HepG2 (cell line): ENCODE results near the gene ABHD17A. TPM values are rescaled to one million over a fixed set of nuclear protein-coding genes. Genes with fewer than 3 reads are reported as not detected.

Source experiments
- CBX2 ChIP-seq, 2 experiments: fragments of 200-600 bp in 1 of 2; sonication (generic); formaldehyde crosslinking in 1 of 2; IDR thresholded peaks; 2 replicates each; pipeline versions ENCODE4 v1.7.0 to v1.8.1; 2018 to 2022; ENCODE audit warnings: low read depth in 2 of 2, low read length in 1 of 2, mild to moderate bottlenecking in 1 of 2, missing genetic modification reagents in 1 of 2
- EEA1 ChIP-seq: sonication (generic); formaldehyde crosslinking; IDR thresholded peaks from 2 replicates; pipeline ENCODE4 v1.5.1; 2020; ENCODE audit warnings: mild to moderate bottlenecking, missing genetic modification reagents, borderline replicate concordance
- ETV5 ChIP-seq: IDR thresholded peaks from 2 replicates; pipeline ENCODE4 v1.6.1; 2018; ENCODE audit warnings: missing biosample characterization, missing genetic modification reagents, inconsistent platforms, borderline replicate concordance
- HIVEP1 ChIP-seq: sonication (generic); formaldehyde crosslinking; IDR thresholded peaks from 2 replicates; pipeline ENCODE4 v1.4.0; 2020; ENCODE audit warnings: mild to moderate bottlenecking, missing genetic modification reagents
- JUND ChIP-seq: sonication (generic); formaldehyde crosslinking; IDR thresholded peaks from 2 replicates; pipeline ENCODE4 v1.8.0; 2022; ENCODE audit warnings: mild to moderate bottlenecking, missing genetic modification reagents
- KLF13 ChIP-seq: sonication (generic); formaldehyde crosslinking; IDR thresholded peaks from 2 replicates; pipeline ENCODE4 v1.4.0; 2020; ENCODE audit warnings: mild to moderate bottlenecking, missing genetic modification reagents
- KMT2A ChIP-seq: sonication (generic); formaldehyde crosslinking; IDR thresholded peaks from 2 replicates; pipeline ENCODE4 v1.4.0; 2020; ENCODE audit warnings: missing genetic modification reagents
- NFKBIZ ChIP-seq: IDR thresholded peaks from 2 replicates; pipeline ENCODE4 v1.6.1; 2018; ENCODE audit warnings: missing genetic modification reagents, missing compliant biosample characterization
- SIN3A ChIP-seq: IDR thresholded peaks from 2 replicates; pipeline ENCODE4 v1.6.1; 2011; ENCODE audit warnings: low read depth, mild to moderate bottlenecking, control low read depth, low read length, borderline replicate concordance
- SMYD3 ChIP-seq: sonication (generic); formaldehyde crosslinking; IDR thresholded peaks from 2 replicates; pipeline ENCODE4 v1.8.1; 2023; ENCODE audit warnings: mild to moderate bottlenecking, missing genetic modification reagents
- SOX13 ChIP-seq, 3 experiments: fragments of 450-650 bp in 1 of 3; sonication (generic) in 1 of 3; formaldehyde crosslinking in 1 of 3; IDR thresholded peaks in 2 of 3; conservative IDR thresholded peaks in 1 of 3; 2 replicates each; pipeline versions ENCODE4 v1.5.0 to v1.6.1; 2016 to 2020; ENCODE audit warnings: antibody characterized with exemption in 1 of 3, mild to moderate bottlenecking in 1 of 3, missing compliant biosample characterization in 1 of 3, missing genetic modification reagents in 1 of 3, moderate library complexity in 1 of 3
- ZBTB38 ChIP-seq: sonication (generic); formaldehyde crosslinking; IDR thresholded peaks from 2 replicates; pipeline ENCODE4 v1.5.1; 2020; ENCODE audit warnings: mild to moderate bottlenecking, missing genetic modification reagents
- ZKSCAN8 ChIP-seq: IDR thresholded peaks from 2 replicates; pipeline ENCODE4 v1.6.1; 2016; ENCODE audit warnings: borderline replicate concordance, missing genetic modification reagents, missing compliant biosample characterization
- ZNF468 ChIP-seq: sonication (generic); formaldehyde crosslinking; IDR thresholded peaks from 2 replicates; pipeline ENCODE4 v1.8.0; 2022; ENCODE audit warnings: mild to moderate bottlenecking, moderate library complexity, missing genetic modification reagents
- ZNF510 ChIP-seq: sonication (generic); formaldehyde crosslinking; IDR thresholded peaks from 2 replicates; pipeline ENCODE4 v1.4.0; 2020; ENCODE audit warnings: low read depth, mild to moderate bottlenecking, missing genetic modification reagents
- ZNF558 ChIP-seq: sonication (generic); formaldehyde crosslinking; IDR thresholded peaks from 2 replicates; pipeline ENCODE4 v1.9.0; 2022; ENCODE audit warnings: mild to moderate bottlenecking, missing genetic modification reagents, borderline replicate concordance
- ZNF737 ChIP-seq: sonication (generic); formaldehyde crosslinking; IDR thresholded peaks from 2 replicates; pipeline ENCODE4 v1.5.0; 2020; ENCODE audit warnings: missing genetic modification reagents, mild to moderate bottlenecking, borderline replicate concordance
- ZNF780A ChIP-seq: sonication (generic); formaldehyde crosslinking; IDR thresholded peaks from 2 replicates; pipeline ENCODE4 v1.8.0; 2022; ENCODE audit warnings: mild to moderate bottlenecking, missing genetic modification reagents, moderate library complexity
- polyA plus RNA-seq, 8 experiments: library from polyadenylated mRNA; depleted of rRNA in 3 of 8; stranded (reverse) in 7 of 8; unstranded in 1 of 8; fragments of >200 nt; fragmentation: Illumina TruSeq in 4 of 8; extraction: Trizol in 4 of 8; gene quantifications; 2 replicates each; pipeline versions ENCODE4 v1.2.1 to v1.2.3, GENCODE V29; 2011 to 2016; ENCODE audit warnings: low read depth in 4 of 8, missing spikeins in 1 of 8, mixed read lengths in 1 of 8; ENCODE audit not compliant: insufficient read depth in 1 of 8
- total RNA-seq, 5 experiments: library from RNA; depleted of rRNA; stranded (reverse); fragments of >200 nt; fragmentation: Illumina TruSeq; extraction: Trizol; gene quantifications; 2 replicates each; pipeline ENCODE4 v1.2.3, GENCODE V29; 2016; ENCODE audit warnings: low read depth in 1 of 5
- TF ChIP-seq, protein P1 (sequence below): IDR thresholded peaks from 2 replicates; pipeline ENCODE4 v1.6.1; 2016; ENCODE audit warnings: missing compliant biosample characterization, missing genetic modification reagents, borderline replicate concordance
- TF ChIP-seq, protein P2 (sequence below): sonication (generic); formaldehyde crosslinking; IDR thresholded peaks from 2 replicates; pipeline ENCODE4 v1.9.0; 2022; ENCODE audit warnings: low read depth, missing genetic modification reagents
- TF ChIP-seq, protein P3 (sequence below): sonication (generic); formaldehyde crosslinking; IDR thresholded peaks from 2 replicates; pipeline ENCODE4 v1.5.0; 2020; ENCODE audit warnings: mild to moderate bottlenecking, missing genetic modification reagents, borderline replicate concordance
- TF ChIP-seq, protein P4 (sequence below): sonication (generic); formaldehyde crosslinking; IDR thresholded peaks from 2 replicates; pipeline ENCODE4 v1.4.0; 2020; ENCODE audit warnings: low read depth, mild to moderate bottlenecking, missing genetic modification reagents

Gene ABHD17A
- total and polyA plus RNA-seq, 2 of the 13 experiments (the other 11 are each of a cell fraction or from before 2014, with no cell fraction given), result 27.7 to 40.8 TPM

DNA sequence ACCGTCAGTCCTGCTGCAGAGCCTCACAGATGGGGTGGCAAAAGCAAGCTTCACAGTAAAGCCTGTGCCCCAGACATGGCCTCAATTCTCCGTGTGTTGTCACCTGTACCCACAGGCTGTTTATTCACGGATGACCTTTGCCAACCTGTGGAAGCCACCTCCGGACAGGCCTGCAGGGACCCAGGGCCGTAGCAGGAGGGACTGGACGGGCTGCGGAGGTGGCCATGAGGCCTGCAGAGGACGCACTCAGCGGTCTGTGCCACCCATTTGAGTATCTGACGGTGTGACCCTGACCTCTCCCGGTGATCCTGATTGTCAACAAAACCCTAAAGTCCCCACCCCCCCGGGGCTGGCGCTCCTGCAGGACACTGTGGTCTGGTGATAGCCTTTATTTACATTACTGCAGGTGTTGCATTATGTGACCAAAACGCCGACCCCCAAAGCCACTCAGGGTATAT is 14.1 kb downstream of the ABHD17A start (continued):
- no peak for TF ChIP-seq CBX2 (IDR thresholded peaks at IDR 0.05; ENCODE audit: low read depth, low read length)
- TF ChIP-seq CBX2 (CRISPR knock-in tag; IDR thresholded peaks at IDR 0.05; ENCODE audit: low read depth), result no peak
- TF ChIP-seq KLF13 (CRISPR knock-in tag), result no peak
- peak; percentile 87 for TF ChIP-seq HIVEP1 (CRISPR knock-in tag)
- TF ChIP-seq ZKSCAN8, result peak; percentile 21; the same call in 1 of the 2 replicates
- no peak for TF ChIP-seq ZNF510 (CRISPR knock-in tag)
- no peak for TF ChIP-seq NFKBIZ (CRISPR knock-in tag)
- peak; percentile 62; the same call in 1 of the 2 replicates for TF ChIP-seq ETV5 (CRISPR knock-in tag)
- TF ChIP-seq JUND, result no peak; the same call in 1 of the 2 replicates
- TF ChIP-seq SMYD3 (CRISPR knock-in tag), result no peak
- no peak for TF ChIP-seq SOX13 (IDR thresholded peaks at IDR 0.05)
- peak in 1 of 2 experiments; percentile 79; a peak in 2 of 4 replicates for TF ChIP-seq SOX13 (CRISPR knock-in tag; conservative IDR thresholded peaks at IDR 0.05 in 1 of 2, IDR thresholded peaks at IDR 0.05 in 1 of 2)
- TF ChIP-seq ZNF558 (CRISPR knock-in tag), result no peak
- TF ChIP-seq ZBTB38 (CRISPR knock-in tag), result peak; percentile 47; the same call in 1 of the 2 replicates
- TF ChIP-seq, protein P1, sequence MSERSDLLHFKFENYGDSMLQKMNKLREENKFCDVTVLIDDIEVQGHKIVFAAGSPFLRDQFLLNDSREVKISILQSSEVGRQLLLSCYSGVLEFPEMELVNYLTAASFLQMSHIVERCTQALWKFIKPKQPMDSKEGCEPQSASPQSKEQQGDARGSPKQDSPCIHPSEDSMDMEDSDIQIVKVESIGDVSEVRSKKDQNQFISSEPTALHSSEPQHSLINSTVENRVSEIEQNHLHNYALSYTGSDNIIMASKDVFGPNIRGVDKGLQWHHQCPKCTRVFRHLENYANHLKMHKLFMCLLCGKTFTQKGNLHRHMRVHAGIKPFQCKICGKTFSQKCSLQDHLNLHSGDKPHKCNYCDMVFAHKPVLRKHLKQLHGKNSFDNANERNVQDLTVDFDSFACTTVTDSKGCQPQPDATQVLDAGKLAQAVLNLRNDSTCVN (CRISPR knock-in tag), result no peak
- TF ChIP-seq EEA1 (CRISPR knock-in tag), result peak; percentile 39; the same call in 1 of the 2 replicates
- no peak for TF ChIP-seq ZNF468 (CRISPR knock-in tag)
- no peak for TF ChIP-seq ZNF737 (CRISPR knock-in tag)
- TF ChIP-seq, protein P2, sequence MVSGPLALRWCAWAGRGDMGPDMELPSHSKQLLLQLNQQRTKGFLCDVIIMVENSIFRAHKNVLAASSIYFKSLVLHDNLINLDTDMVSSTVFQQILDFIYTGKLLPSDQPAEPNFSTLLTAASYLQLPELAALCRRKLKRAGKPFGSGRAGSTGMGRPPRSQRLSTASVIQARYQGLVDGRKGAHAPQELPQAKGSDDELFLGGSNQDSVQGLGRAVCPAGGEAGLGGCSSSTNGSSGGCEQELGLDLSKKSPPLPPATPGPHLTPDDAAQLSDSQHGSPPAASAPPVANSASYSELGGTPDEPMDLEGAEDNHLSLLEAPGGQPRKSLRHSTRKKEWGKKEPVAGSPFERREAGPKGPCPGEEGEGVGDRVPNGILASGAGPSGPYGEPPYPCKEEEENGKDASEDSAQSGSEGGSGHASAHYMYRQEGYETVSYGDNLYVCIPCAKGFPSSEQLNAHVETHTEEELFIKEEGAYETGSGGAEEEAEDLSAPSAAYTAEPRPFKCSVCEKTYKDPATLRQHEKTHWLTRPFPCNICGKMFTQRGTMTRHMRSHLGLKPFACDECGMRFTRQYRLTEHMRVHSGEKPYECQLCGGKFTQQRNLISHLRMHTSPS, result peak; percentile 97
- TF ChIP-seq, protein P3, sequence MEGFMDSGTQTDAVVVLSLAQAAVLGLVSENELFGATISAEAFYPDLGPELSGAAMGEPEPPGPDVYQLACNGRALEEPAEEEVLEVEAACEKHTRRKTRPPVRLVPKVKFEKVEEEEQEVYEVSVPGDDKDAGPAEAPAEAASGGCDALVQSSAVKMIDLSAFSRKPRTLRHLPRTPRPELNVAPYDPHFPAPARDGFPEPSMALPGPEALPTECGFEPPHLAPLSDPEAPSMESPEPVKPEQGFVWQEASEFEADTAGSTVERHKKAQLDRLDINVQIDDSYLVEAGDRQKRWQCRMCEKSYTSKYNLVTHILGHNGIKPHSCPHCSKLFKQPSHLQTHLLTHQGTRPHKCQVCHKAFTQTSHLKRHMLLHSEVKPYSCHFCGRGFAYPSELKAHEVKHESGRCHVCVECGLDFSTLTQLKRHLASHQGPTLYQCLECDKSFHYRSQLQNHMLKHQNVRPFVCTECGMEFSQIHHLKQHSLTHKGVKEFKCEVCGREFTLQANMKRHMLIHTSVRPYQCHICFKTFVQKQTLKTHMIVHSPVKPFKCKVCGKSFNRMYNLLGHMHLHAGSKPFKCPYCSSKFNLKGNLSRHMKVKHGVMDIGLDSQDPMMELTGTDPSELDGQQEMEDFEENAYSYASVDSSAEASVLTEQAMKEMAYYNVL (CRISPR knock-in tag), result no peak
- no peak for TF ChIP-seq ZNF780A (CRISPR knock-in tag)
- TF ChIP-seq SIN3A, result no peak
- TF ChIP-seq KMT2A (CRISPR knock-in tag), result no peak
- TF ChIP-seq, protein P4, sequence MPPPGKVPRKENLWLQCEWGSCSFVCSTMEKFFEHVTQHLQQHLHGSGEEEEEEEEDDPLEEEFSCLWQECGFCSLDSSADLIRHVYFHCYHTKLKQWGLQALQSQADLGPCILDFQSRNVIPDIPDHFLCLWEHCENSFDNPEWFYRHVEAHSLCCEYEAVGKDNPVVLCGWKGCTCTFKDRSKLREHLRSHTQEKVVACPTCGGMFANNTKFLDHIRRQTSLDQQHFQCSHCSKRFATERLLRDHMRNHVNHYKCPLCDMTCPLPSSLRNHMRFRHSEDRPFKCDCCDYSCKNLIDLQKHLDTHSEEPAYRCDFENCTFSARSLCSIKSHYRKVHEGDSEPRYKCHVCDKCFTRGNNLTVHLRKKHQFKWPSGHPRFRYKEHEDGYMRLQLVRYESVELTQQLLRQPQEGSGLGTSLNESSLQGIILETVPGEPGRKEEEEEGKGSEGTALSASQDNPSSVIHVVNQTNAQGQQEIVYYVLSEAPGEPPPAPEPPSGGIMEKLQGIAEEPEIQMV (CRISPR knock-in tag), result no peak
